GM19099 (cell line): ENCODE data around the gene NDUFS6.

ENCODE experiments used
- POLR2A ChIP-seq: IDR thresholded peaks from 3 replicates; pipeline ENCODE4 v1.6.1; 2011; ENCODE audit warnings: low read depth; ENCODE audit not compliant: insufficient read length; ENCODE audit errors: extremely low read depth

Gene NDUFS6

DNA sequence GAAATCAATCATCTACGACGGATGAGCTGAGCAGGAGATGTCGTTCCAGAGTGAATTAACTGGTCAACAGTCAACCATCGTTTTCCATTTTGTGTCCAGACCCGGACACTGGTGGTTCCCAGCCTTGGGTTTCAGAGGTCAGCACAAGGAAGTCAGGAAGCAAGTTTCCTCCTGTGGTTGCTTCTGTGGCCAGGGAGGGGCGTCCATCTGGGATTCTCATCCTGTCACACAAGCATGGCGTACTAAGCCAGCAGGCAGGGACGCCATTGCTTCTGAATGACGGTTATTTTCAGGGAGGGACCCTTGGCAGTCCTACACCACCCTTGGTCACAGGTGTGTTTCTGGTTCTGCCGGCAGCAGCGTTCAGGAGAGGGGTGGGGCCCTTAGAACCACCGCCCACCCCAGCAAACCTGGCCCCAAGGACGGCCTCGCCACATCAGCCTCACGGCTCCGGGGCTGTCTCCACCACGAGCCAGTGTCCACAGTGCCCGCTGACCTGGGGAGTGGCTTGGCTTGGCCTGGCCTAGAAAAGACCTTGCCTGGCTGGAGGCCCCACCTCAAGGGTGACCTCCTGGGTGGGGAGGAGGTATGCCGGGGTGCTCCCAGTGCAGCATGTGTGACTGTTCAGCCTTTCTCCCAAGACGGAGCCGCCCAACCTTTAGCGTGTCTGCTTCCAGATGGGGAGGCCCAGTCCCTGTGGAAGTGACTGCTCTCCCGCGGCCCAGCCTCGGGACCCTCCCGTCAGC lies 25.2 kb downstream of the NDUFS6 start:
- no peak for TF ChIP-seq POLR2A

DNA sequence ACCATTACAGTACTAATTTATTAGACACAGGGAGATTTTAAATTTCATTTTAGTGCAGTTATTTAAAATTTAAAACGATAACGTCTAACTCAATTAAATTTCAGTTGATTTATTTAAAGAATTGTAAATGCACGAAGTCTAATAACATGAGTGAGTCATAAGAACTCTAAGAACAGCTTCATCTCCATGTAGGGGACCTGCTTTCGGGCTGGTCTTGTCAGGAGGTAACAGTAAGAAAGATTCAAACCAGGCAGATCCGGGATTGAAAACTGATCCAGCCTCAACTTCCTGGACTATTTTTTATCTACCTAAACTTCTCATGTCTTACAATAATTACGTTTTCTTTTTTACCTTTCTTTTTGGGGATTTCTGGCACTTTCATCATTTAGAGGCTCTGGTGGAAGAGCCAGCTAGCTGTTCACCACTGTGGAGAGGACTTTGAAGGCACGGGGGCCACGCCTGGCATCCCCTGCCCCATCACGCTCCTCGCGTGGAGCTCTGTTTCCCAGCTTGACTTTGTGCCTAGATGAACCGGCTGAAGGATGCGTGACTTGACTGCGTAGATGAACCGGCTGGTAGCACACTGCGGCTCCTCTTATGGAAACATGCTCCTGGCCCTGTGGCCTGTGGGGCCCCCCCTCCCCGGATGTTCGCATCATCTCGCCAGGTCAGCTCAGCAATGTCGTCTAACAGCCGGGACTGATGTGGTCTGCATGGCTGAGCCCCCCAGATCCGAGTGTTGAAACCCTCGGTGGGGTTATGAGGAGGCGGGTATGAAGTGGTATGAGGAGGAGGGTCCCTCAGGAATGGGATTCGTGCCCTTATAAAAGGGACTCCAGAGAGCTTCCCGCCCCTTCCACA lies 26.0 kb downstream of the NDUFS6 start:
- TF ChIP-seq POLR2A, result no peak

DNA sequence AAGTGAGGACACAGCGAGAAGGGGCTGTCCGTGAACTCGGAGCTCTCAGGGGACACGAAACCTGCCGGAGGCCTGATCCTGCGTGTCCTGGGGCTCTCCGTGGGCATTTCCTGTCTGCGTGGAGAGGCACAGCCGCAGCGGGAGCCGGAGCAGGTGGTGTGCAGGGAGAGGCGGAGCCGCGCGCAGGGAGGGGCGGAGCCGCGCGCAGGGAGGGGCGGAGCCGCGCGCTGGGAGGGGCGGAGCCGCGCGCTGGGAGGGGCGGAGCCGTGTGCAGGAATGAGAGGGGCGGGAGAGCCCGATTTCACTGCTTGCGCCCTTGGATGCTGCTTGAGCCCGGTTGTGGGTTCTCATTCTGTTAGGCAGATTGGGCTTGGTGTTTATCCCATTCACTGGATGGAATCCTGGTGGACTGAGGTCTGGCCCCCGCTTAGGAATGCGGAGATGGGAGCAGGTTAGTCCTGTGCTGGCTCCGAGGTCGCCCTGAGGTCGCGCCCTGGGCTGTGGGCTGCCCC lies 26.7 kb downstream of the NDUFS6 start:
- TF ChIP-seq POLR2A, result no peak

DNA sequence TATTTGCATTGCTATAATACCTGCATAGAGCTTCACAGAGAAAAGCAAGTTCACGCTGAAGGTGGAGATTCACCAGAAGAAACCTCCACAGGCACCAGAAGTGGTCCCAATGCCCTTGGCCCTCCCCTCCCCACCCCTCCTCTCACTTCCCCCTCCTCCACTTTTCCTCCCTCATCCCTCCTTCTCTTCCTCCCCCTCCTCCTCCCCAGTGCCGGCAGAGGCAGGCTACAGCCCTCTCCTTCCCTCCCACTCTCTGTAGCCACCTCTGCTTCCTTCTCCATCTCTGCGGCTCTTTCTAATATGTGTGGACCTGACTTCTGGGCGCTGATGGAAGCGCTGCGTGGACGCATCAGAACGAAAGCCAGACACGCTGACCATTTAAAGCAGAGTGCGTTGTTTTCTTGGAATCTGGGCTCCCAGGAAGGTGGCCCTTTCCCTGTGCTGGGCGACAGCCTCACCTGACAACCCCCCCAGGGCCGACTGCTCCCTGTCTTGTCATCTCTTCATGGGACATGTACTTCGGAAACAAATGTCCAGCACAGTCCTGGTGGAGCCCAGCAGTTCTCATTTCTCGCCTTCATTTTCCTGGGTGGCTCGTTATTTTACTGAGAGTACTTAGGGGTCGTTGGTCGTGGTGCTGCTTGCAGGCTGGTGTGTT lies 29.5 kb downstream of the NDUFS6 start:
- no peak for TF ChIP-seq POLR2A

DNA sequence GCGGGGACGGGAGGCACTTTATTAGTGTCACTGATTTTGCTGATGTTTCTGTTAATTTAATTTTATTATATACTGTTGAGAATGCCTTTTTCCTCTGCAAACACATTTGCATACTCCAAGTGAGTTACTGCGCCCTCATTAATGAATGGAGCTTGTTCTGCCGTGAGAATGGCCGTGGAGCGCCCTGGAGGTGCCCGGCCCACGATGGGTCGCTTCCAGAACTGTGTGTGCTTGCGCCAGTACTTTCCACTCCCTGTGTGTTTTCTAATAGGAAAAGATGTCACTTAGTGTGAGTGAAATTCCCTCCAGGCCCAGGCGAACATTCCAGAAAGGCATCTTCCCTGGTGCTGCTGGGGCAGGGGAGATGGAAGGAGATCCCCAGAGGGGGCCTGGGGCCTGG lies 30.1 kb downstream of the NDUFS6 start:
- TF ChIP-seq POLR2A, result no peak

DNA sequence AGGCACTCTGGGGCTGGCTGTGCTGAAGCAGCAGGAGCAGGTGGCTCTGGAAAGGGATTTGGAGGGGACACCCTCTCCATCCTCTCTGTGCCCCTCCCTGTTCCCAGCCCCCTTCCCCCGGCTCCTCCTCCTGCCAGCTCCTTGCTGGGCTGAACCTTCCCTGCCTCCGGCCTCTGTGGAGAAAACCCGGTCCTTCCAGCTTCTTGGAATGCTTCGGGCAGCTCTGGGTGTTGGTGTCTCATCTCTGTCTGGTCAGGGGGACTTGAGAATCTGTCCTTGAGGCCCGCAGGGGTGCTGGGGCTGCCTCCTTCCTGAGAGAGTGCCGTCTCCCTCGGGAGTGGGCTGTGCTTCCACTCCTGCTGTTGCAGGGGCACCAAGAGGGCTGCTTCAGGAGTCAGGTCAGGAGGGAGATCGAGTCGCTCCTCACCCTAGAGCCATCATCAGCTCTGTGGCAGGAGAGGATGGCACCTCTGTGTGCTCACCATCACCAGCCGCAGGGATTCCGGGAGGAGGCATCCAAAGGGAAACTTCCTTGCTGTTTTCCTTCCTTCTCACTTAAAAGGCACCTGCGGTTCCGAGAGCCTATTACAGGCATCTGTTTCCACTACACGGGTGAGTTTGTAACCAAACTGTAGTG lies 30.6 kb downstream of the NDUFS6 start:
- TF ChIP-seq POLR2A, result no peak

DNA sequence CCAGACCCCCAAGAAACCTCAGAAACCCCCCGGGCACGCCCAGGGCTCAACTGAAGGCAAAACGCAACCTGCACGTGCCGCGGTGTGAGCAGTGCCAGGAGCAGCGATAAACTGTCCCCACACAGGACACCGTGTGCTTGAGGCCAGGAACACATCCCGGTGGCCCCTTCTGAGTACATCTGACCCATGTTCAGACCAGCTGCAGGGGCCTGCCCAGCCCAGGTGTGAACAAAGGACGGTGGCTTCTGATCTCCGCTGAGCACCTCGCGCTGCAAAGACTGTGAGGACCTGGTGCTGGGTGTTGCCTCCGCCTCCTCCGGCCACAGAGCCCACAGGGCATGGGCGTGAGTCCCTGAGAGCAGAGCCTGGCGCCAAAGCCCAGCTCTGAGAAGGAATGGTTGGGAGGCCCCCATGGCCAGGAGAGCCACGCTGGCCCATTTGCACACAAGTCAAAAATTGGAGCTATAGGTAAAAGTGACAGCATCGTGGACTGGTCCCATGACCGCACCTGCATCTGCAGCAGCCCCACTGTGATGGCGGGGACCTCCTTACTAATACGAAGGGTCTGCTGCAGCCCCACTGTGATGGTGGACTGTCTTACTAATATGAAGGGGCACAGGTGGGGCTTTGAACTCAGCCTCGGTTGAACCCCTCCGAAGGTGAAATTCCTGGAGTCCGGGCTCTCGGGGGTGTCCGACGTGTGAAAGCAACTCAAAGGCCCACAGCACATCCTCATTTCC lies 31.5 kb downstream of the NDUFS6 start:
- TF ChIP-seq POLR2A, result no peak

DNA sequence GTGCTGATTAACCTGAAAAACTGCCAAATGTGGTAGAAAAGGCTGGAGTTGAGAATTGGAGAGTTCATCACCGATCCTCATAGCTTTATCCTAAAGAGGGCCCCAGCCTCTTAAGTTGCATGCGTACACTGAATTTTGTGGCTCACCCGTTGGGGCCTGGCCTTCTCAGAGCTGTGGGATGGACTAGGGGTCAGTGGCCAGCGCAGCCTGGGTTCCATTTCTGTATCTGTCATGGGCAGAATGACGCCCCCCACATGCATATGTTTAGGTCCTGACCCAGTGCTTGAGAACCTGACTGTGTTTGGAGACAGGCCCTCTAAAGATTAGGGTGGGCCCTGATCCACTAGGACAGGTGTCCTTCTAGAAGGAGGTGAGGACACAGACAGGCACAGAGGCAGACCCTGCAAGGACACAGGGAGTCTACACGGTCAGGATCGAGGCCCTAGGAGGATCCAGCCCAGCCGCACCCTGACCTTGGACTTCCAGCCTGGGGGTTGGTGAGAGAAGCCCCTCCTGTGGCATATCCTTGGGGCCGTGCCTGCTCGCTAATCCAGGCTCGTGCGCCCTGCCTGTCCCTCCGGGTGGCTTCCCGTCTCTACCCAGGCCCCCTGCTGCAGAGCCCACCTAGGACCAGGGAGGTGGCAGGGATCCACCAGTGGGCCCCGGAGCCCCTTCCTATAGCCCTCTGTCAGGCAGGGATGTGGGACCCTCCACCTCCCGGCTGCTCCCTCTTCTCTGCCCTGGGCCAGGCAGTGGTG lies 32.2 kb downstream of the NDUFS6 start:
- no peak for TF ChIP-seq POLR2A

DNA sequence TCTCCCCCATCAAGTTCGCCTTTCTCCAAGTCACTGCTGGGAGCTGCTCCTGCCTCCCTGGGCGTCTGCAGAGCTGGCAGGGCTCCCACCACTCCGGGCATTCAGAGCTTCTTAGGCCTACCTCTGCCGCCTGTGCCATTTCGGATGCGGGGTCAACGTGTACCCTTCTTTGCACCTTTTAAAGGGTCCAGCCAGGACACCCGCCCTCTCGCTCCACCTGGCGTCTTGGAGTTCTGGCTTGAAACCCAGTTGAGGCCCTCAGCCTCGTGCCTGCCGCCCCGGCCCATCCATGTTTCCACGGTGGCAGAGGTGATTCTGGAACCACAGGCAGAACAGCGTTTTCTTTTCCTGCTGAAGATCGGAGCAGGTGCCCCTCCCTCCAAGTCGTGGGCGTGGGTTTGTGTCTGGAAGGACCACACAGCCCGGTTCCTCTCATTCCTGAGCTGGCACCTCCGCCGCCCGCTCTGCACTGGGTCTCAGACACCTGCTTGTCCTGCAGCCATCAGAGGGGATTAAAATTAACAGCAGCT lies 32.9 kb downstream of the NDUFS6 start:
- TF ChIP-seq POLR2A, result no peak

DNA sequence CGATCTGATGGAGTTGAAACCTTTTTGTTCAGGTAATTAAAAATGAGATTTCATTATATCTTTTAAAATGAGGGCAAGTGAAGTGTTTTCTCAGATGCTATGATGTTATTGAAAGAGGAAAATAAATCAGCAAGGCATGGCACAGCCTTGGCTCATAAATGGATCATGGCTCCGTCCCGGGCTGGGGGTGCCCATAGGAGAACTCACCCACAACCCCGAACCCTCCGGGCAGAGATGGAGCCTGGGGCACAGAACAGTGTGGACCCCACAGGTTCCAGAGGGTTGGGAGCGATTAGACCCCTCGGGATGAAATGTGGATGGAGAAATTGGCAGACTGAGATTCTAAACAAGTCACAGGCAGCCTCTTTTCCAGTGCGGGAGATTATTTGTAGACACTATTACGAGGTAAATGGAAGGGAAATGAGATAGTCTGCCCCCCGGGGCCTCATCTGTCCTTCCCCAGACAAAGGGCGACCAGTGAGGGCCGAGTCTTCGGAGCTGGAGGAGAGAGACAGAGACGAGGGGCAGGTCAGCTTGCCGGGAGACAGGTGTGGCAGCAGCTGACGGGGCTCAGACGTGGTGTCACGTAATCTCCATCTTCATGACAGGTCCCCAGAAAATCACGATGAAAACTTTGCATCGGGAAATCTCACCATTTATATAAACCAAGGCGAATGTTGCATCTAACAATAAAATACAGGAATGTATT lies 33.7 kb downstream of the NDUFS6 start:
- no peak for TF ChIP-seq POLR2A

DNA sequence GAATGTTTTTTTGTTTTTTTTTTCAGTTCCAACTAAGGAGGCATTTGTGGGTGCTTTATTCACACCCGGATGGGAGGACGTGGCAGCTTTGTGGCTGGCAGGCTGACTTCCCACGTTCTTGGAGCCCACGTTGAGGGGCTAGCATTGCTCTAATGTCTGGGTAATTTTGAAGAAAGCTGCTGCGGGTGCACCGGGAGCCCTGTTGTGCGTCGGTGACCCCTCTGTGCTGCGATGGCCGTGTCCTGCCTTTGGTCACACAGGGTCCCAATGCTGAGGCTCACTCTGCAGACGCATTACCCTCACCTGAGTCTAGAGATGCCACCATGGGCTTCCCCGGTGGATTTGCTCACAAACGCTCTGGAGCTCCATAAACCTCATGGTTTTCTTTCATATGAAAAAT lies 34.2 kb downstream of the NDUFS6 start:
- TF ChIP-seq POLR2A, result no peak

DNA sequence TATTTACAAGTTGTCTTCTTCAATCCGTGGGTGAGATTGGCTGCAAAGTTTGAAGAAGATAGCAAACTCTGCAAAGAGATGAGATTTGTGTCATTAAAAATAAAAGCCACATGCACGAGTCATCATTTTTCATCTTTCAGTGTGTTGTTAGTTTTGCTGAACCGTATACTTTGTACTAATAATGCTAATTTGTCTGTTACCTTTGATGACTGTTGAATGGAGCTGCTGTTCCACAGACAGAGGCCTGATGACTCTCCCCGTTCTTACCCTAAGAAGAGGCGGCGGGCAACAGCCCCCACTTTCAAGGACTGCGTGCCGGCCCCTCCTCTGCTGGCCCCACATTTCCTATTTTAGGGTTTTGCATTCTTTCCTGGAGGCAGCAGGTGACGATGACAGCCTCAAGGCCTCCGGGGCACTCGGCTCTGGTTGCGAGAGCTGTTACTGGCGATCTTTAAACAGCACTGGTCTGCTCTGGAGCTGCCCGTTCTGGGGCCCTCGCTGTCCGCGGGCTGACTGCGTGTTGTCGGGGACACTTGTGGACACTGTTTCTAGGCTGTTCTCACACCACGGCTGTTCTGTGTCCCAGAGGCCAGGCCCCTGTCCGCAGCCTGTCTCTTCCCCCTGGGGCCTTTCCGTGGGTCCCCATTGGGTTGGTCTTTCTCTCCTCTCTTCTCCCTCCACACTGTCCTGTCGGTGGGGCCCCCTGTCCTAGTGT lies 35.1 kb downstream of the NDUFS6 start:
- TF ChIP-seq POLR2A, result no peak
